ENCODE data around the gene ANO6. TPM values are rescaled to one million over a fixed set of nuclear protein-coding genes. Genes with fewer than 3 reads are reported as not detected.
A peak's percentile ranks its signal among the peaks of the same experiment; 100 is the strongest.

The ANO6 gene
- total RNA-seq, 1 experiment from 2014 or later, result 46.8 TPM

- no peak for TF ChIP-seq CTCF (IDR thresholded peaks at IDR 0.05)
- TF ChIP-seq, protein P1, sequence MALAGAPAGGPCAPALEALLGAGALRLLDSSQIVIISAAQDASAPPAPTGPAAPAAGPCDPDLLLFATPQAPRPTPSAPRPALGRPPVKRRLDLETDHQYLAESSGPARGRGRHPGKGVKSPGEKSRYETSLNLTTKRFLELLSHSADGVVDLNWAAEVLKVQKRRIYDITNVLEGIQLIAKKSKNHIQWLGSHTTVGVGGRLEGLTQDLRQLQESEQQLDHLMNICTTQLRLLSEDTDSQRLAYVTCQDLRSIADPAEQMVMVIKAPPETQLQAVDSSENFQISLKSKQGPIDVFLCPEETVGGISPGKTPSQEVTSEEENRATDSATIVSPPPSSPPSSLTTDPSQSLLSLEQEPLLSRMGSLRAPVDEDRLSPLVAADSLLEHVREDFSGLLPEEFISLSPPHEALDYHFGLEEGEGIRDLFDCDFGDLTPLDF (CRISPR knock-in tag; IDR thresholded peaks at IDR 0.05), result no peak
- TF ChIP-seq RELA (CRISPR knock-in tag; IDR thresholded peaks at IDR 0.05; ENCODE audit: borderline replicate concordance), result no peak
- TF ChIP-seq, protein P2, sequence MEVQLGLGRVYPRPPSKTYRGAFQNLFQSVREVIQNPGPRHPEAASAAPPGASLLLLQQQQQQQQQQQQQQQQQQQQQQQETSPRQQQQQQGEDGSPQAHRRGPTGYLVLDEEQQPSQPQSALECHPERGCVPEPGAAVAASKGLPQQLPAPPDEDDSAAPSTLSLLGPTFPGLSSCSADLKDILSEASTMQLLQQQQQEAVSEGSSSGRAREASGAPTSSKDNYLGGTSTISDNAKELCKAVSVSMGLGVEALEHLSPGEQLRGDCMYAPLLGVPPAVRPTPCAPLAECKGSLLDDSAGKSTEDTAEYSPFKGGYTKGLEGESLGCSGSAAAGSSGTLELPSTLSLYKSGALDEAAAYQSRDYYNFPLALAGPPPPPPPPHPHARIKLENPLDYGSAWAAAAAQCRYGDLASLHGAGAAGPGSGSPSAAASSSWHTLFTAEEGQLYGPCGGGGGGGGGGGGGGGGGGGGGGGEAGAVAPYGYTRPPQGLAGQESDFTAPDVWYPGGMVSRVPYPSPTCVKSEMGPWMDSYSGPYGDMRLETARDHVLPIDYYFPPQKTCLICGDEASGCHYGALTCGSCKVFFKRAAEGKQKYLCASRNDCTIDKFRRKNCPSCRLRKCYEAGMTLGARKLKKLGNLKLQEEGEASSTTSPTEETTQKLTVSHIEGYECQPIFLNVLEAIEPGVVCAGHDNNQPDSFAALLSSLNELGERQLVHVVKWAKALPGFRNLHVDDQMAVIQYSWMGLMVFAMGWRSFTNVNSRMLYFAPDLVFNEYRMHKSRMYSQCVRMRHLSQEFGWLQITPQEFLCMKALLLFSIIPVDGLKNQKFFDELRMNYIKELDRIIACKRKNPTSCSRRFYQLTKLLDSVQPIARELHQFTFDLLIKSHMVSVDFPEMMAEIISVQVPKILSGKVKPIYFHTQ (CRISPR knock-in tag; IDR thresholded peaks at IDR 0.05), result no peak
- TF ChIP-seq ELF4 (CRISPR knock-in tag; IDR thresholded peaks at IDR 0.05; ENCODE audit: low read depth), result no peak
- no peak for TF ChIP-seq ZBTB43 (CRISPR knock-in tag; IDR thresholded peaks at IDR 0.05)
- TF ChIP-seq ZMAT4 (CRISPR knock-in tag; IDR thresholded peaks at IDR 0.05), result no peak
- TF ChIP-seq USF1 (CRISPR knock-in tag; IDR thresholded peaks at IDR 0.05), result no peak
- TF ChIP-seq ZNF423 (CRISPR knock-in tag; IDR thresholded peaks at IDR 0.05), result no peak
- no peak for TF ChIP-seq KAT7 (CRISPR knock-in tag; IDR thresholded peaks at IDR 0.05; ENCODE audit: borderline replicate concordance)
Observed at GRCh38 chr12:45407981-45408728, 192.3 kb downstream of the ANO6 start (continued).

DNA sequence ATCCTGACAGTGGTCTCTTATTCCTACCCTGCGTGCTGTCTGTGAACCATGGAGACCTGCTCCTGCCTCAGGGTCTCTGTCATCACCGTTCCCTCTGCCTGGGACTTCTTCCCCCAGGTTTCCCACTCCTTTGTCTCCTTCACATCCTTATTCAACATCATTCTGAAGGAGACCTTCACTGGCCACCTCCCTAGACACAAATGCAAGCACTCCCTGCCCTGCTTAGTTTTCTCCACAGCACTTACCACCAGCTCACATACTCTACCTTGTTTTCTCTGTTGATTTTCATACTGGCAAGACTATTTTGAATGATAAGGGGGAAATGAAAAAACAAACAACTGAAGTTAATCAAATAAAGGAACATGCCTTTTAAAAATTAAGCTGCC lies 192.8 kb downstream of the ANO6 start:
- Mint-ChIP-seq H3K27ac (peak overlapping the region; percentile 12; the same call in 1 of the 2 replicates), H3K9me3 (no peaks in the 10 kb centered on the region), H3K4me3 (no peak overlapping the region), H3K36me3 (peaks cover 40% of the 10 kb centered on the region), H3K27me3 (ENCODE audit: low read depth) (no peaks in the 10 kb centered on the region), H3K4me1 (no peaks in the 10 kb centered on the region)
- no peak for ATAC-seq
- DNase-seq (ENCODE audit: low spot score), result no peak
- TF ChIP-seq MYBL2 (CRISPR knock-in tag; IDR thresholded peaks at IDR 0.05) (no peak), CBFB (CRISPR knock-in tag; IDR thresholded peaks at IDR 0.05; ENCODE audit: low read depth) (no peak)
- CTCF ChIA-PET, result no interaction called here
- POLR2A ChIA-PET, result no interaction called here

- H3K4me3 Mint-ChIP-seq, result no peak overlapping the region
- ATAC-seq (no peak), DNase-seq (ENCODE audit: low spot score) (no peak)
- no peak overlapping the region for H3K27ac Mint-ChIP-seq
- no peaks in the 10 kb centered on the region for H3K9me3 Mint-ChIP-seq
- no peaks in the 10 kb centered on the region for H3K27me3 Mint-ChIP-seq (ENCODE audit: low read depth)
- ChIA-PET POLR2A (no interaction called here), CTCF (no interaction called here)
- H3K36me3 Mint-ChIP-seq, result peaks cover 33% of the 10 kb centered on the region
- no peaks in the 10 kb centered on the region for H3K4me1 Mint-ChIP-seq
- TF ChIP-seq RORB (CRISPR knock-in tag; IDR thresholded peaks at IDR 0.05), result no peak
- no peak for TF ChIP-seq ZNF671 (CRISPR knock-in tag; IDR thresholded peaks at IDR 0.05)
- TF ChIP-seq CDX4 (CRISPR knock-in tag; IDR thresholded peaks at IDR 0.05; ENCODE audit: borderline replicate concordance), result no peak
- TF ChIP-seq TCF7 (CRISPR knock-in tag; IDR thresholded peaks at IDR 0.05; ENCODE audit: low read depth), result no peak
- no peak for TF ChIP-seq MYBL2 (CRISPR knock-in tag; IDR thresholded peaks at IDR 0.05)
- TF ChIP-seq RELA (CRISPR knock-in tag; IDR thresholded peaks at IDR 0.05; ENCODE audit: borderline replicate concordance), result no peak
- no peak for TF ChIP-seq NFYB (CRISPR knock-in tag; conservative IDR thresholded peaks at IDR 0.05; ENCODE audit: low read depth)
- TF ChIP-seq, protein P3, sequence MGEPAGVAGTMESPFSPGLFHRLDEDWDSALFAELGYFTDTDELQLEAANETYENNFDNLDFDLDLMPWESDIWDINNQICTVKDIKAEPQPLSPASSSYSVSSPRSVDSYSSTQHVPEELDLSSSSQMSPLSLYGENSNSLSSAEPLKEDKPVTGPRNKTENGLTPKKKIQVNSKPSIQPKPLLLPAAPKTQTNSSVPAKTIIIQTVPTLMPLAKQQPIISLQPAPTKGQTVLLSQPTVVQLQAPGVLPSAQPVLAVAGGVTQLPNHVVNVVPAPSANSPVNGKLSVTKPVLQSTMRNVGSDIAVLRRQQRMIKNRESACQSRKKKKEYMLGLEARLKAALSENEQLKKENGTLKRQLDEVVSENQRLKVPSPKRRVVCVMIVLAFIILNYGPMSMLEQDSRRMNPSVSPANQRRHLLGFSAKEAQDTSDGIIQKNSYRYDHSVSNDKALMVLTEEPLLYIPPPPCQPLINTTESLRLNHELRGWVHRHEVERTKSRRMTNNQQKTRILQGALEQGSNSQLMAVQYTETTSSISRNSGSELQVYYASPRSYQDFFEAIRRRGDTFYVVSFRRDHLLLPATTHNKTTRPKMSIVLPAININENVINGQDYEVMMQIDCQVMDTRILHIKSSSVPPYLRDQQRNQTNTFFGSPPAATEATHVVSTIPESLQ (CRISPR knock-in tag; IDR thresholded peaks at IDR 0.05), result no peak
- TF ChIP-seq IRF2 (CRISPR knock-in tag; IDR thresholded peaks at IDR 0.05; ENCODE audit: borderline replicate concordance, low read depth), result no peak
- no peak for TF ChIP-seq OVOL2 (CRISPR knock-in tag; IDR thresholded peaks at IDR 0.05; ENCODE audit: borderline replicate concordance)
- TF ChIP-seq ESRRA (CRISPR knock-in tag; IDR thresholded peaks at IDR 0.05; ENCODE audit: borderline replicate concordance), result no peak
Observed at GRCh38 chr12:45409966-45410365, 194.1 kb downstream of the ANO6 start.

All from WTC11 (cell line).